GM21786 (cell line): ENCODE data around the gene FRY.

ENCODE experiments used
- ATAC-seq: cut with Tn5 transposase; IDR thresholded peaks from one replicate; pipeline ENCODE4 v1.9.1; 2021; ENCODE audit not compliant: unreplicated experiment

The FRY gene

GRCh38 chr13:32165796-32166195 is 134.2 kb downstream of the FRY start:
- ATAC-seq, result no peak

GRCh38 chr13:32168131-32168530 is 136.6 kb downstream of the FRY start:
- no peak for ATAC-seq

- no peak for ATAC-seq
Measured at GRCh38 chr13:32170841-32171240, 139.3 kb downstream of the FRY start.

GRCh38 chr13:32173881-32174280 is 142.3 kb downstream of the FRY start:
- ATAC-seq, result no peak

GRCh38 chr13:32174366-32174765 is 142.8 kb downstream of the FRY start:
- ATAC-seq, result no peak

- ATAC-seq, result no peak
Measured at GRCh38 chr13:32175307-32175706, 143.7 kb downstream of the FRY start.

- ATAC-seq, result no peak
Measured at GRCh38 chr13:32175943-32176342, 144.4 kb downstream of the FRY start.

- ATAC-seq, result no peak
Measured at GRCh38 chr13:32176696-32177095, 145.1 kb downstream of the FRY start.

GRCh38 chr13:32178763-32179162 is 147.2 kb downstream of the FRY start:
- ATAC-seq, result no peak

- no peak for ATAC-seq
Measured at GRCh38 chr13:32179708-32180107, 148.1 kb downstream of the FRY start.

- ATAC-seq, result no peak
Measured at GRCh38 chr13:32187651-32188050, 156.1 kb downstream of the FRY start.

GRCh38 chr13:32191452-32191998 is 160.0 kb downstream of the FRY start:
- ATAC-seq, result no peak

- no peak for ATAC-seq
Measured at GRCh38 chr13:32195713-32196112, 164.1 kb downstream of the FRY start.

- no peak for ATAC-seq
Measured at GRCh38 chr13:32199168-32199567, 167.6 kb downstream of the FRY start.

GRCh38 chr13:32200741-32201140 is 169.2 kb downstream of the FRY start:
- ATAC-seq, result no peak

GRCh38 chr13:32201809-32202208 is 170.2 kb downstream of the FRY start:
- ATAC-seq, result no peak

GRCh38 chr13:32202268-32202667 is 170.7 kb downstream of the FRY start:
- ATAC-seq, result no peak

- ATAC-seq, result no peak
Measured at GRCh38 chr13:32203221-32203620, 171.6 kb downstream of the FRY start.

GRCh38 chr13:32203736-32204135 is 172.2 kb downstream of the FRY start:
- ATAC-seq, result no peak

- ATAC-seq, result no peak
Measured at GRCh38 chr13:32205431-32206096, 174.0 kb downstream of the FRY start.

GRCh38 chr13:32206097-32206740 is 174.6 kb downstream of the FRY start:
- ATAC-seq, result no peak

- no peak for ATAC-seq
Measured at GRCh38 chr13:32208860-32209259, 177.3 kb downstream of the FRY start.

- ATAC-seq, result no peak
Measured at GRCh38 chr13:32209652-32210051, 178.1 kb downstream of the FRY start.
